ENCODE measurements around the gene PPP1R11. TPM values are rescaled to one million over a fixed set of nuclear protein-coding genes. Genes with fewer than 3 reads are reported as not detected.
"Not testable (repeated sequence)": the region's sequence is repeated elsewhere in the genome, so short reads cannot be mapped to it uniquely, and the experiment has no call there.

Gene PPP1R11
- 10 to 100 TPM; 45.0 to 53.4 TPM for total RNA-seq
- long read RNA-seq, donor 1, transcript PPP1R11-205 (3 exons, 1,731 nt), result major isoform, 25 of 29 reads
- long read RNA-seq, donor 1, partial matches to known transcripts, result 2 of 29 reads
- long read RNA-seq, donor 1, other reads (novel, unspliced or antisense), result 1 of 29 reads
- long read RNA-seq, donor 2, transcript PPP1R11-205 (3 exons, 1,731 nt), result major isoform, 127 of 134 reads
- long read RNA-seq, donor 2, partial matches to known transcripts, result 0 of 134 reads
- long read RNA-seq, donor 2, other reads (novel, unspliced or antisense), result 4 of 134 reads

DNA sequence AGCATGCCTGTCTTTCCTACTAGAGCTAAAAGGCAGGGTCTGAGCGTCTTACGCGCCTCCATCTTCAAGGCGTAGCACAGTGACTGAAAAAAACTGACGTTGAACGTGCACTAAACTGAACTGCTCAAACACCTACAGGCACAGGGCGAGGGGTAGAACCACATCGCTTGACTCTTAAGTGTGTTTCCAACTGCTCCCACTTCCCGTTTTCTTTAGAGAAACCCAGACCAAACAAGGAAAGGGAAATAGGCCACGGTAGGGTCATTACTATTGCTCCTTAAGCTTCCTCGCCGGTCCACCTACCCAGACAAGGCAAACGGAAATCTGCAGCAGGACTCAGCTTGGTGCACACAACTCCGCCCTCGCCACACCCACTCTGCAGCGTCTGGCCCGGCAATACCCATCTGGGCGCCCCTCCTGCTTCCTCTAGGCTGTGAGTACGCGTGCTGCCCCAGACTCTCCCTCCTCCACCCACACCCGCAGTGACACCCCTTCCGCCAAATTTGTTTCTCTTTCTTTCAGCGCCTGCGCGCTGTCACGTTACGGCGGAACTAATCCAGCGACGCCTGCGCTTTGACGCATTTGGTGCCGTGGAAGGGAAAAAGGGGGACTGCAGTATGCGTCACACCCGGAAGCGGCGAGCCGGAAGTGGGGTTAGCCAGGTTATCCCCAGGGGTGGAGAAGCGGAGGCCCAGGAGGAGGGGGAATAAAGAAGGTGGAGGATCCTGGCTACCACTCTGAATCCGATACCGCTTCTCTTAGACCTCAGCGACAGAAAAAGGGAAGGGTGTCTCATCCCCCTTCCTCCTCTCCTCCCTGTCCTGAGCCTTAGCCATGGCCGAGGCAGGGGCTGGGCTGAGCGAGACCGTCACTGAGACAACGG, at the start of gene PPP1R11:
Gene PPP1R11 (plus strand): TSS at position 622 of the 883 bp plus-strand sequence. CDS start 213 bp downstream, at position 835.
- peak; percentile 99 for DNase-seq (ENCODE audit: low spot score)
- intact Hi-C loops (cut with DNase I), result no loop called here

- no peak for DNase-seq (ENCODE audit: low spot score)
- intact Hi-C loops (cut with DNase I), result no loop called here
These were observed 47.2 kb upstream of the PPP1R11 start for GRCh38 chr6:30019819-30020218.

DNA sequence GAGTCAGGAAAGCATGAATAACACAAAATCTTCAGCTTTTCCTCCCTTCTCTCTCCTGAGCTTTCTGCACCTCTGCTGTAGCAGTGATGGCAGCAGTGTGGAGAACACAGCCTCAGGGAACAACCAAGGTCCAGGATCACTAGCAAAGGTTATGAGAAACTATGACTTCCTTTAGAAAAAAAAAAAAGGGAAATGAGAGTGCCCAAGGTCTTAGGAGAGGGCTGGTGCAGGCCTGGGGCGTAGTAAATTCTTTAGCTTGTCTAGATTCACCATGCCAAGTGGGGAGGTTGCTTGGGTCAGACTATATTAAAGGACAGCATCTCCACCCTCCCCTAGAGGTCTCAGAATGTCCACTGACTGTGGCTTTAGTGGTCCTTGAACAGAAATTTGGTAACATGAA, 46.4 kb upstream of the PPP1R11 start:
- DNase-seq (ENCODE audit: low spot score), result no peak
- intact Hi-C loops (cut with DNase I), result no loop called here

- DNase-seq (ENCODE audit: low spot score), result no peak
- intact Hi-C loops (cut with DNase I), result no loop called here
These were observed 44.8 kb upstream of the PPP1R11 start for GRCh38 chr6:30022189-30022588.

DNA sequence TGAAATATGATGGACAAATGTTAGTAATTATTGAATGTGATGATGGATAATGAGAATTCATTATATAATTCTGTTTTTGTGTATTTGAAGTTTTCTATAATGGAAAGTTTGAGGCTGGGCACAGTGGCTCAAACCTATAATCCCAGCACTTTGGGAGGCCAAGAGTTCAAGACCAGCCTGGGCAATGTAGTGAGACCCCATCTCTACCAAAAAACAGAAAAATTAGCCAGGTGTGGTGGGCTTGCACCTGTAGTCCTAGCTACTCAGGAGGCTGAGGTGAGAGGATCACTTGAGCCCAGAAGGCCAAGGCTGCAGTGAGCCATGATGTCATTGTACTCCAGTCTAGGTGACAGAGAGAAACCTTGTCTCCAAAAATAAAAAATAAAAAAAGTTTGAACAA, 44.3 kb upstream of the PPP1R11 start:
- DNase-seq (ENCODE audit: low spot score); intact Hi-C loops (cut with DNase I): not testable (repeated sequence)

GRCh38 chr6:30025186-30025585, 41.8 kb upstream of the PPP1R11 start:
- intact Hi-C loops (cut with DNase I), result no loop called here

DNA sequence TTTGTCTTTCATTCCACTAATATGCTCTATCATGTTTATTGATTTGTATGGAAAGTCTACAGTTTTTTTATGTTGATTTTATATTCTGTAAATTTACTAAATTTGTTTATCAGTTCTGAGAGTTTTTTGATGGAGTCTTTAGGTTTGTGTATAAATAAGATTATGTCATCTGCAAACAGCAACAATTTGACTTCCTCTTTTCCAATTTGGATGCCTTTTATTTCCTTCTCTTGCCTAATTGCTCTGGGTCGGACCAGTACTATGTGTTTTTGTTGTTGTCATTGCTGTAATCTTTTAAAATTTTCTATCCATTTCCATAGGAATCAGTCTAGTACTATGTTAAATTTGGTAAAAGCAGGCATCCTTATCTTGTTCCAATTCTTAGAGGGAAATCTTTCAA, 37.4 kb upstream of the PPP1R11 start:
- intact Hi-C loops (cut with DNase I), result no loop called here

More at GRCh38 chr6:30025186-30025585, 41.8 kb upstream of the PPP1R11 start:
- no peak for DNase-seq (ENCODE audit: low spot score)

GRCh38 chr6:30031381-30031780, 35.6 kb upstream of the PPP1R11 start:
- intact Hi-C loops (cut with DNase I), result no loop called here
- DNase-seq (ENCODE audit: low spot score), result no peak

More for the DNA sequence above, 37.4 kb upstream of the PPP1R11 start:
- DNase-seq (ENCODE audit: low spot score), result no peak

GRCh38 chr6:30033440-30033839, 33.6 kb upstream of the PPP1R11 start:
- intact Hi-C loops (cut with DNase I); DNase-seq (ENCODE audit: low spot score): not testable (repeated sequence)

- intact Hi-C loops (cut with DNase I), result no loop called here
- DNase-seq (ENCODE audit: low spot score), result no peak
These were observed 31.2 kb upstream of the PPP1R11 start for GRCh38 chr6:30035784-30036183.

DNA sequence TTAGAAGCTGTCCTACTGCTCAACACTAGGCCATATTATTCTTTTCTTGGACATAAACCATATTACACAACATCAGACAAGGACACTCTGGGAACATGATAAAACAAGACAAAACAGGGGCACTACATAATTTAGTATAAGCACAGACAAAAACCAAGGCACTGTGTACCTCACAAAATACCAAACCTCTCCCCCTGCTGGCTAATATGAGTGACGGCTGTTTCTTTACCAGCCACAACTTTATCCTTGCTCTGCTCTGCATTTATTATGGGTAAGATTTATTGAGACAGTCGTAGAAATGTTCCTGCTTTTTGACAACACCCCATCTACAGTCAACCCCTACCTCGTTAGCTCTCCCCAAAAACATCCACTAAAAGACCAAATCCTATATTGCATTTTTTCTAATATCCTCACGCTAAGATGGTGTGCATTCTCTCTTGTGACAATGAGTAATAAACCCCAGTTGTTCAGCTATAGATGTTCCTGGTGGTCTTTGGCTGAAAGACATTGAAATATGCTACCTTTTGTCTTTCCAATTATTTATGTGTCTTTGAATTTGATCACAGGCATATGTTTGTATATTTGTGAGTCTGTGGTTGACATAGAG, 29.7 kb upstream of the PPP1R11 start:
- DNase-seq (ENCODE audit: low spot score), result no peak
- intact Hi-C loops (cut with DNase I), result no loop called here

- DNase-seq (ENCODE audit: low spot score), result no peak
- intact Hi-C loops (cut with DNase I), result no loop called here
These were observed 25.8 kb upstream of the PPP1R11 start for GRCh38 chr6:30041221-30041620.

DNA sequence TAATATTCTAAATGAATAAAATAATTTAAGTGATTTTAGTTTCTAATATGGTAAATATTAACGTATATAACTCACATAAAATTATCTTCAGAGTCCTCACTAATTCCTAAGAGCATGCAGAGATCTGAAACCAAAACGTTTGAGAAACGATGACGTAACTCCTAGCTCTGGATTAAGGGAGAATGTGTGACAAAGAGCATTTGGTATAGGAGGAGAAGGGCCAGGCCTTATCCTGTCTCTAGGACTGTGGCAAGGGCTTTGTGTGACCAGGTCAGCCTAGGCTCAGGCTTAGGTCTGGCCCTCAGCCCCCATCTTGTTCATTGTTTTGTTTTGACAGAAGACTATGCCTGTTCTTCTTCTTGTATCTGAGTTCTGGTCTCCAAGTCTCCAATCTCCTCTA, 25.2 kb upstream of the PPP1R11 start:
- intact Hi-C loops (cut with DNase I), result no loop called here
- no peak for DNase-seq (ENCODE audit: low spot score)

DNA sequence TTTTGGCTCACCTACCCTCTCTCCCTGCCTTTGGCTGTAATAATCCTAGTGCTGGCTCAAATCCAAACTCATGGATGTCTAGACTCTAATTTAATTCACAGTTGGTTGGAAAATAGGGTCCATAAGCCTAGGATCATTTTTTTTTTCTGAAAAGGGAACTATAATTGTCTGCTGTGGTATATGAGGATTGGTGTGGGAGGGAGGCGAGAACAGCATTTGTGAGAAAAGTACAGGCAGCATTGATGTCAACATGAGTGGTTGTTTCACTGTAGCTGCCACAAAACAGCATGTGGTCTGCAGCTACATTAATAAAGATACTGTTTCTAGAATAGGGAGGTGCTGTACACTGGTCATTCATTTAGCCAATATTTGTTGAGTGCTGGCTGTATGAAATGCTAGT, 24.5 kb upstream of the PPP1R11 start:
- intact Hi-C loops (cut with DNase I), result no loop called here
- DNase-seq (ENCODE audit: low spot score), result no peak

DNA sequence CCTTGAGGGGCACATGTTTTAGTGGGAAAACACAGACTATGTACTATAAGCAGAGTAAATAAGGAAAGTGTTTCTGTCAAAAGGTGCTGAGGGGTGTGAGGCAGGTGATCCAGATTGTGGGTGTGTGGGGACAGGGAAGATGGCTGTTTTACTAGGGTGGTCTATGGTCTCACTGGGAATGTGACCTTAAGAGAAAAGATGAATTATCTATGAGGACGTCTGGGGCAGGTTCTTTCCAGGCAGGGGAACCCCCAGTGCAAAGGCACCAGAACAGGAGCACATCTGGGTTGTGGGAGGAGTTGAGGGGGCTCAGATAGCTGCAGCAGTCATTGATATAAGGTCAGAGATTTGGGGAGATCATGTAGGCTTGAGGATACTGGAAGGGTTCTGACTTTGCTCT, 24.1 kb upstream of the PPP1R11 start:
- DNase-seq (ENCODE audit: low spot score), result no peak
- intact Hi-C loops (cut with DNase I), result no loop called here

GRCh38 chr6:30043744-30044143, 23.3 kb upstream of the PPP1R11 start:
- DNase-seq (ENCODE audit: low spot score), result no peak
- intact Hi-C loops (cut with DNase I), result no loop called here

GRCh38 chr6:30044630-30045029, 22.4 kb upstream of the PPP1R11 start:
- no peak for DNase-seq (ENCODE audit: low spot score)
- intact Hi-C loops (cut with DNase I), result no loop called here

- DNase-seq (ENCODE audit: low spot score), result no peak
- intact Hi-C loops (cut with DNase I), result no loop called here
These were observed 19.8 kb upstream of the PPP1R11 start for GRCh38 chr6:30047220-30047619.

DNA sequence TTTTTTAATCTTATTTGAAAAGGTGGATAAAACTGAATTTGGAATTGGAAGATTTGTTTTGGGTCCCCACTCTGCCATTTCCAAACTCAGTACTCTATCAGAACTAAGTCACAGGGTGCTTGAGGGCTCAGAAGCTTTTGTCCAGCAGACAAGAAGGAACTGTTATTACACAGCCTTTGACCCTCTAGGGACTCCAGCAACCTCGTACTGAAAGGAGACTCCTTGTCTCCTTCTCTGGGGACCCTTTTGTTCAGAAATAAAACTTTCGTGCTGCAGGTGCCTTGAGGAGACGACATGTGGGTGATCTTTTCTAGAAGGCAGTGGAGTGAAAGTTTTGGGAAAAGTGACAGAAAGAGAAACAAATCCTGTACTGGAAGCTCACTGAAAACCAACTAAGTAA, 13.3 kb upstream of the PPP1R11 start:
- DNase-seq (ENCODE audit: low spot score), result no peak
- intact Hi-C loops (cut with DNase I), result no loop called here

- intact Hi-C loops (cut with DNase I), result no loop called here
These were observed 11.5 kb upstream of the PPP1R11 start for GRCh38 chr6:30055513-30055912.

More at GRCh38 chr6:30055513-30055912, 11.5 kb upstream of the PPP1R11 start:
- no peak for DNase-seq (ENCODE audit: low spot score)

All from posterior vena cava (tissue), 2 donors.